ENCODE results near the gene NT5DC3.

NT5DC3 gene

GRCh38 chr12:103840876-103841689, at the start of gene NT5DC3:
Gene NT5DC3, minus strand, starts transcription at chr12:103841234. Its CDS starts 78 bp downstream, at chr12:103841156.
- DNase-seq (ENCODE audit: insufficient read length, low spot score) (peak; percentile 81), FAIRE-seq (peak; percentile 65)

GRCh38 chr12:103887738-103888137, 46.7 kb upstream of the NT5DC3 start:
- DNase-seq (ENCODE audit: insufficient read length, low spot score) (no peak), FAIRE-seq (no peak)

- DNase-seq (ENCODE audit: insufficient read length, low spot score), result no peak
- no peak for FAIRE-seq
These were observed 45.3 kb upstream of the NT5DC3 start for GRCh38 chr12:103886195-103886797.

GRCh38 chr12:103884316-103884715, 43.3 kb upstream of the NT5DC3 start:
- DNase-seq (ENCODE audit: insufficient read length, low spot score), result peak; percentile 26
- FAIRE-seq, result peak; percentile 74

- DNase-seq (ENCODE audit: insufficient read length, low spot score), result no peak
- FAIRE-seq, result no peak
These were observed 42.9 kb upstream of the NT5DC3 start for GRCh38 chr12:103883908-103884307.

GRCh38 chr12:103882861-103883596, 42.0 kb upstream of the NT5DC3 start:
- FAIRE-seq, result no peak
- no peak for DNase-seq (ENCODE audit: insufficient read length, low spot score)

GRCh38 chr12:103881261-103881660, 40.2 kb upstream of the NT5DC3 start:
- no peak for DNase-seq (ENCODE audit: insufficient read length, low spot score)
- peak; percentile 84 for FAIRE-seq

- FAIRE-seq, result peak; percentile 79
- no peak for DNase-seq (ENCODE audit: insufficient read length, low spot score)
These were observed 39.5 kb upstream of the NT5DC3 start for GRCh38 chr12:103880299-103881142.

- FAIRE-seq (peak; percentile 51), DNase-seq (ENCODE audit: insufficient read length, low spot score) (no peak)
These were observed 38.8 kb upstream of the NT5DC3 start for GRCh38 chr12:103879878-103880277.

GRCh38 chr12:103879048-103879692, 38.1 kb upstream of the NT5DC3 start:
- DNase-seq (ENCODE audit: insufficient read length, low spot score) (no peak), FAIRE-seq (no peak)

GRCh38 chr12:103877934-103878510, 37.0 kb upstream of the NT5DC3 start:
- DNase-seq (ENCODE audit: insufficient read length, low spot score) (peak; percentile 55), FAIRE-seq (peak; percentile 97)

- peak; percentile 21 for FAIRE-seq
- DNase-seq (ENCODE audit: insufficient read length, low spot score), result no peak
These were observed 36.3 kb upstream of the NT5DC3 start for GRCh38 chr12:103877288-103877687.

GRCh38 chr12:103875666-103876065, 34.6 kb upstream of the NT5DC3 start:
- DNase-seq (ENCODE audit: insufficient read length, low spot score) (no peak), FAIRE-seq (no peak)

GRCh38 chr12:103868215-103868614, 27.2 kb upstream of the NT5DC3 start:
- DNase-seq (ENCODE audit: insufficient read length, low spot score) (no peak), FAIRE-seq (no peak)

GRCh38 chr12:103865151-103865730, 24.2 kb upstream of the NT5DC3 start:
- FAIRE-seq (no peak), DNase-seq (ENCODE audit: insufficient read length, low spot score) (no peak)

- no peak for DNase-seq (ENCODE audit: insufficient read length, low spot score)
- FAIRE-seq, result no peak
These were observed 23.7 kb upstream of the NT5DC3 start for GRCh38 chr12:103864710-103865109.

GRCh38 chr12:103858953-103859601, 18.0 kb upstream of the NT5DC3 start:
- no peak for DNase-seq (ENCODE audit: insufficient read length, low spot score)
- FAIRE-seq, result no peak

- FAIRE-seq (no peak), DNase-seq (ENCODE audit: insufficient read length, low spot score) (no peak)
These were observed 17.3 kb upstream of the NT5DC3 start for GRCh38 chr12:103858335-103858734.

- no peak for FAIRE-seq
- DNase-seq (ENCODE audit: insufficient read length, low spot score), result no peak
These were observed 16.1 kb upstream of the NT5DC3 start for GRCh38 chr12:103857164-103857563.
